ENCODE measurements around the gene SLC22A23.

The SLC22A23 gene

GRCh38 chr6:3366596-3367413 lies 90.0 kb downstream of the SLC22A23 start:
- no peak for DNase-seq

- DNase-seq: no peak
These were observed 92.5 kb downstream of the SLC22A23 start for GRCh38 chr6:3364391-3364790.

- no peak for DNase-seq
These were observed 93.4 kb downstream of the SLC22A23 start for GRCh38 chr6:3363296-3364025.

- peak; percentile 24 for DNase-seq
These were observed 95.4 kb downstream of the SLC22A23 start for GRCh38 chr6:3361312-3362037.

DNA sequence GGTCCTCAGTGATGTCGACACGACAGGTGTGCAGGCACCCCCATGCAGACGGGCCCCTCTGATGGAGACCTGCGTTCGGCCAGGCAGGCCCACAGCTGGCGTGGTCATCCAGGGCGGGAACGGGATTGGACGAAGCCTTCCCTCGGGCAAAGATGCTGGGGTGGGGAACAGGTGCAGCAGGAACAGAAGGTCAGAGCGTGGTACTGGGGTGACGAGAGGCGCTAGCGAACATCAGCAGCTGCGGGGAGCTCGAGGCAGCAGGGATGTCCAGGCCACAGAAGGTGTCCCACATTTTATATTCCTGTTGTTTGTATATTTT lies 96.2 kb downstream of the SLC22A23 start:
- no peak for DNase-seq

DNA sequence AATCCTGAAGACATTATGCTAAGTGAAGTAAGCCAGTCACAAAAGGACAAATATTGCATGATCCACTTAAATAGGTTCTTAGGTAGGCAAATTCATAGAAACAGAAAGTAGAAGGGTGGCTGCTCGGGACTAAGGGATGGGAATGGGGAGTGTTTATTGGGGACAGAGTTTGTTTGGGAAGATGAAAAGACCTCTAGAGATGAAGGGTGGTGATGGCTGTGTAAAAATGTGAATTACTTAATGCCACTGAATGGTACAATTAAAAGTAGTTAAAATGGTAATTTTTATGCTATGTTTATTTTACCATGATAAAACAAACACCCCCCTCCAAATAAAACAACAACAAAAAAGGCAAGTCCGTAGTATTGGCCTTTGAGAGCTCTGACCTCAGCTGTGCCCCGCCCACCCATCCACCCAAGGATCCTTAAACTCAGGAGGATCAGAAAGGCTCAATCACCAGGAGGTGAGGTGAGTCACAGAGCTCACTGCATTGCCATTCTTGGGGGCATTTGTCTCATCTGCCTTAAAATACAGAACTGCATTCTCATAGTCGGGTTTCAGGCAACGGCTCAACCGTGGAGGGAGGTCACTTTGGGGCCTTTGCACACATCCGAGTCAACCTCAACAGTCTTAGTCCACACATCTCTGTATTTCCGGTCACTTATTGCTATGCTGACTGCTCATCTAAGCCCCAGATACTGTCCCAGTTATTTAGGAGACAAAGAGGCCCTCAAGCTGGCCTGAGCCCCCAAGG lies 96.7 kb downstream of the SLC22A23 start:
- no peak for DNase-seq

GRCh38 chr6:3359101-3359752 lies 97.6 kb downstream of the SLC22A23 start:
- no peak for DNase-seq

- DNase-seq: peak; percentile 80
These were observed 98.3 kb downstream of the SLC22A23 start for GRCh38 chr6:3358413-3359100.

- DNase-seq: no peak
These were observed 99.2 kb downstream of the SLC22A23 start for GRCh38 chr6:3357678-3358077.

- DNase-seq: no peak
These were observed 99.9 kb downstream of the SLC22A23 start for GRCh38 chr6:3356824-3357420.

DNA sequence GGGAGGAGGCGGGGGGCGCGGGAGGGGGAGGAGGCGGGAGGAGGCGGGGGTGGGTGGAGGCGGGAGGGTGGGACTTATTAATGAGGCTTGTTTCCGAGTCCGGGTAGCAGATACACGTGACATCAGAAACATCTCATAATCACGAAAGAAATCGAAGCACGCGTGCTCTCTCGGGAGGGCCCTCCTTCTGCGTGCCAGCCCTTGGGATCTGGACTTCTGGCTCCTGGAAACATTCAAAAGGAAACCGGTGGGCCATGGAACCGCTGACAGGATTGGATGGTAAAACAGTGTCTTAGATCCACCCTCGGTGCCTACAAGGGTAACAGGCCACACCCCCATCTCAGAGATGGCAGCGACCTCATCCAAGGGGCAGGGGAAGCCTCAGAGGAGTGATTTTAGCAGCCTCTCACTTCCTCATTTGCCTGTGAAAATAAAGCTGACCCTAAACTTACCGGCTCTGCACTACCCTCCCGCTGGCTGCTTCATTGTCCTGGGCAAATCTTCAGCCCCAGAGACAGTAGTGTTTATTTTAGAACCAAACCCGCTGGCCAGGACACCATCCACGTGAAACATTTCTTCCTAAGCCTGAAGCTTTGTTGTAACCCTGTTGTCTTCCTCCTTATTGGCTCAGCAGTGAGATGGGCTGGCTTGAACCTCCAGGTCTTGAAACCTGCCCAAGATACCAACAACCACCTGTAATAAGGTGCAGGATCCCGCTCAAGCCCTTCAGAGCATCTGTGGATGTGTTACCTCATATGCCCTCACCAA lies 100.6 kb downstream of the SLC22A23 start:
- DNase-seq: peak; percentile 93

DNA sequence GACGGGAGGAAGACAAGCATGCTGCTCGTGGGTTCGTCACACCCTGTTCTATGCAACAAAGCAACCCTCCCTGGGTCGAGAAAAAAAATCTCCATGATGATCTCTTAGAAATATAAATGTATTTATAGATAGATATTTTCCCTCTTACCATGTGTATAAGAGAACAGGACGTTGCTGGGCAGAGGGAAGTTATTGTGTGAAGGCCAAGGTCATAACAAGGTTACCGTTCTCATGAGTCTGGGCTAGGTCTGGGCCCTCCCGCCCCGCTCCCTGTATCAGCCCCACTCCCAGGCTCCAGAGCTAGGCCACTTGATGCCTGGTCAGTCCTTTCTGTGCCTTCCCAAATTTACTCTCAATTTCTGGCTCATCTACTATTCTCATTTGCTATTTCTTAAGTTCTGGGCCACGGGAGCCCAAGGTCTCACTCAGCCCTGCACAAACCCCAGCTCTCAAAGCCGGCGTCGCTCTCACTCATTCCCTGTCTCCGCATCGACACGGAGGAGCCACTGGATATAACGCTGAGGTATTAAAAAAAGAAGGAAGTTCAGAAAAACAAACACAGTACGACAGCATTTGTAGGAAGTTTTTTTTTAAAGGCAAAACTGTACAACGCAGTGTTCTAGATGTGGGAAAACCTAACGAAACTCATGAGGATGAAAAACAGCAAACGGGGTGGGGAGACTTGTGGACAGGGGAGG lies 101.3 kb downstream of the SLC22A23 start:
- peak; percentile 77 for DNase-seq

- peak; percentile 44 for DNase-seq
These were observed 101.9 kb downstream of the SLC22A23 start for GRCh38 chr6:3355011-3355357.

DNA sequence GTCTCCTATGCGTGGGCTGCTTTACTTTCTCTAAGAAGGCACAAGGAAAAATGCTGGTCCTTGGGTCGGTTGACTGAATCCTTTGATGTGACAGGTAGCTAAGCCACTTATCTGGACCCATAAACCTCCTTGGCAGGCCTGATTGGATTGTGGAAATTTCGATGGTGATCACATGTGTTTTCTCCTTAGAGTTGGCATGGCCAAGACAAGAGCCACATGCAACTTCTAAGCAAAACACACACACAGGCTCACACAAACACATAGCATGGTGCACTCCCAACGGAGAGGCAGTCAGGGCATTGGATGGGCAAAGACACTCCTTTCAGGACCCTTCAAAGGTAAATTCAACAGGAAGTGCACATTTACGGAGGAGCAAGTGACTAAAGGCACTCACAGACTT lies 102.9 kb downstream of the SLC22A23 start:
- no peak for DNase-seq

- no peak for DNase-seq
These were observed 103.5 kb downstream of the SLC22A23 start for GRCh38 chr6:3353213-3353903.

GRCh38 chr6:3352678-3353077 lies 104.2 kb downstream of the SLC22A23 start:
- peak; percentile 73 for DNase-seq

DNA sequence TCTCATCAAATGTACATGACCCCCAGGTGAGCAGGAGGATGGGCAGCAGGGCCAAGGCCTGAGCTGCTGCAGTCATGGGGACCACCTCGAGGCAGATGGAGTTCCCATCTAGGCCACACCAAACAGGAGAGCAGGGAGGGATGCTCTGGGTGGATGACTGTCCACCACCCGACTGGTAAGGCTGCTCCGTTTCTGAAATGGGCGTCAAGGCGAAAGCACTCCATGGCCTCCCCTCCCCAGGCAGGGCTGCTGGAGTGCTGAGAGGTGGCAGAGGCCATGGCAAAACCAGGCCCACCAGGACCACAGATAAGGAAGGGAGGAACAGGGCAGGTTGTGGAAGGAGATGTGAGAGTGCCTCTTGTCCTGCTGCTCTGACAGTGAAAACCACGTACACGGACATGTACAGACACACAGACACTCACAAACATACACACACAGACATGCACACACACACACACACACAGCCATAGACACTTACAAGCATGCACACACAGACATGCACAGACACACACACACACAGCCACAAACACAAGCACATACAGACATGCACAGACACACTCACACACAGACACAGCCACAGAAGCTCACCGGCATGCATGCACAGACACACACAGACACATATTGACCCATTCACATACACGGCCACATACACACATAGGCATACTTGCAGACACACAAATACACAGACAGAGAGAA lies 104.9 kb downstream of the SLC22A23 start:
- DNase-seq: peak; percentile 64

- DNase-seq: peak; percentile 47
These were observed 105.7 kb downstream of the SLC22A23 start for GRCh38 chr6:3351105-3351676.
